Suprapubic skin (tissue), 4 donors: ENCODE measurements around the gene PRRT1.

ENCODE experiments used
- CTCF ChIP-seq, 2 donors: fragments of 200-600 bp in 1 of 2; fragments of 450-650 bp in 1 of 2; sonication (generic) in 1 of 2; IDR thresholded peaks; one replicate each; pipeline ENCODE4 v1.5.1; 2016 to 2019; ENCODE audit warnings: antibody characterized with exemption in 2 of 2, mild to moderate bottlenecking in 1 of 2, moderate library complexity in 1 of 2
- EP300 ChIP-seq: sonication (generic); formaldehyde crosslinking; IDR thresholded peaks from one replicate; pipeline ENCODE4 v1.6.1; 2017; ENCODE audit warnings: antibody characterized with exemption
- POLR2A ChIP-seq, 2 donors: fragments of 450-650 bp; IDR thresholded peaks; one replicate each; pipeline ENCODE4 v1.6.1; 2017; ENCODE audit warnings: antibody characterized with exemption in 2 of 2, mild to moderate bottlenecking in 2 of 2, moderate library complexity in 2 of 2
- POLR2AphosphoS5 ChIP-seq, 3 donors: sonication (generic); formaldehyde crosslinking; IDR thresholded peaks; one replicate each; pipeline ENCODE4 v1.6.1; 2017; ENCODE audit warnings: antibody characterized with exemption in 3 of 3

GRCh38 chr6:32166411-32167061 is 14.8 kb upstream of the PRRT1 start:
- TF ChIP-seq EP300 (no peak), POLR2A (IDR thresholded peaks at IDR 0.05) (no peak), CTCF (IDR thresholded peaks at IDR 0.05) (no peak), POLR2AphosphoS5 (IDR thresholded peaks at IDR 0.05) (no peak)
